Heart right ventricle (tissue), 16 donors: ENCODE data around the gene RAC3. TPM values are rescaled to one million over a fixed set of nuclear protein-coding genes. Genes with fewer than 3 reads are reported as not detected.
A peak's percentile ranks its signal among the peaks of the same experiment; 100 is the strongest.

ENCODE experiments used
- ATAC-seq, 8 donors: fragments of 200-7000 bp; cut with Tn5 transposase; one replicate each; pipeline ENCODE4 v1.9.1; 2020; ENCODE audit warnings: mild to moderate bottlenecking in 8 of 8, moderate library complexity in 8 of 8, moderate number of reproducible peaks in 1 of 8
- DNase-seq, 2 donors: peaks; one replicate each; pipeline ENCODE4 v3.0.0-alpha.2; 2020
- H3K27ac ChIP-seq, 10 donors: fragments of 200-600 bp; sonication (generic) in 2 of 10; one replicate each; pipeline versions ENCODE4 v1.5.0 to v1.8.0; 2020 to 2022; ENCODE audit warnings: mild to moderate bottlenecking in 3 of 10
- H3K27me3 ChIP-seq, 7 donors: fragments of 200-600 bp; one replicate each; pipeline ENCODE4 v1.8.0; 2021 to 2022; ENCODE audit warnings: mild to moderate bottlenecking in 2 of 7
- H3K36me3 ChIP-seq, 9 donors: fragments of 200-600 bp; sonication (generic) in 1 of 9; one replicate each; pipeline versions ENCODE4 v1.5.0 to v1.8.0; 2020 to 2022; ENCODE audit warnings: mild to moderate bottlenecking in 2 of 9
- H3K4me1 ChIP-seq, 9 donors: fragments of 200-600 bp; sonication (generic) in 1 of 9; one replicate each; pipeline versions ENCODE4 v1.5.0 to v1.8.0; 2020 to 2022; ENCODE audit warnings: mild to moderate bottlenecking in 4 of 9
- H3K4me3 ChIP-seq, 10 donors: fragments of 200-600 bp; sonication (generic) in 2 of 10; one replicate each; pipeline versions ENCODE4 v1.5.0 to v1.8.0; 2020 to 2022; ENCODE audit warnings: mild to moderate bottlenecking in 7 of 10, moderate library complexity in 2 of 10
- H3K9me3 ChIP-seq, 11 donors: fragments of 200-600 bp in 10 of 11; sonication (generic) in 2 of 11; one replicate each; pipeline versions ENCODE4 v1.5.0 to v1.8.0; 2013 to 2022; ENCODE audit warnings: mild to moderate bottlenecking in 2 of 11, control low read depth in 1 of 11, moderate library complexity in 1 of 11
- WGBS, 2 donors: extraction: QIAGEN DNeasy Blood & Tissue Kit; methylation state at CpG; one replicate each; pipeline ENCODE4 v1.1.7; 2013; ENCODE audit warnings: inconsistent platforms in 1 of 2; 5-methylcytosine and 5-hydroxymethylcytosine counted together
- intact Hi-C, 10 donors: fragments of 100-400 bp; cut with DNase I; formaldehyde crosslinking; loops; one replicate each; pipeline versions ENCODE4 v1.11.1 to v1.14.2; 2022
- long read RNA-seq, 3 donors: library from polyadenylated mRNA; unstranded; transcript quantifications; one replicate each; pipeline ENCODE4 v2.0.0, GENCODE V29; 2020 to 2021
- polyA plus RNA-seq, 2 donors: library from polyadenylated mRNA; stranded (reverse); fragments of 200-250 nt; gene quantifications; one replicate each; pipeline ENCODE4 v1.2.3, GENCODE V29; 2013
- total RNA-seq, 10 donors: library from RNA; stranded (reverse); fragmentation: NEBNext Ultra II Directional in 3 of 10; extraction: Animal tissue kit (Norgen Biotek cat#: 25700) in 3 of 10; gene quantifications; one replicate each; pipeline versions ENCODE4 v1.2.1 to v1.2.4, GENCODE V29; 2021 to 2023
- TF ChIP-seq, protein P1 (sequence below), 9 donors: fragments of 200-600 bp; sonication (generic) in 2 of 9; IDR thresholded peaks; one replicate each; pipeline versions ENCODE4 v1.5.0 to v1.8.0; 2021 to 2022; ENCODE audit warnings: antibody characterized with exemption in 9 of 9, mild to moderate bottlenecking in 5 of 9, moderate library complexity in 1 of 9
- donor health status: Arrhythmogenic right ventricular cardiomyopathy.
- donor health status: ischemic (EF 13 %, LVEDD 7.1; RV severe dilation, severe dysfunction).
- donor health status: healthy with polysubstance abuse.
- donor health status: DM: no; HTN: yes; CAD: no.
- donor health status: DM: no; HTN: no; CAD: no.
- donor health status: ischemic (EF 25% LVEDD 6.9; RV normal size, moderate dysfunction).
- donor health status: ischemic (EF 25% LVEDD 5.7; RV mildly dilated, moderate dysfunction).
- donor health status: healthy.
- donor health status: DM: yes; HTN: yes; CAD: no.
- donor health status: Ischemic cardiomyopathy.
- donor health status: ischemic (EF 35%, LVEDD 5.7; RV mildly dilated, moderate dysfunction).
- donor health status: nonischemic (EF 11% LVEDD 7.7; RV severe dilation, severe dysfunction).
- donor health status: DM: yes; HTN: yes; CAD: no.
- donor health status: PGD.
- donor health status: ischemic (EF 29% LVEDD 5.4; RV normal size, mild dysfunction).
- donor health status: nonischemic (EF 23%, LVEDD 6.1; RV moderate dilation, normal function).

Gene RAC3
- 1 to 10 TPM in 6 of 10 donors, under 1 TPM in 4; 0.82 to 1.6 (median 1.1) TPM for total RNA-seq
- 1 to 10 TPM; 1.5 to 3.3 TPM for polyA plus RNA-seq
- long read RNA-seq, donor 1 = 0 reads
- long read RNA-seq, donor 2 = 0 reads
- long read RNA-seq, donor 3 = 0 reads

GRCh38 chr17:82031303-82031884 is at the start of gene RAC3:
Gene RAC3 (plus strand): TSS chr17:82031678. CDS start chr17:82031762, 84 bp downstream.
- Histone ChIP-seq H3K9me3 (no peaks in the 10 kb centered on the region), H3K27ac (peak within 1 kb of the TSS in 2 of 10 donors; percentile 8 to 26), H3K4me3 (peak within 1 kb of the TSS; percentile 37 to 59 (median 52)), H3K36me3 (peaks cover 0 to 17% (median 0%) of the 10 kb centered on the region in 9 donors), H3K4me1 (peaks cover 7 to 42% (median 31%) of the 10 kb centered on the region in 9 donors), H3K27me3 (peaks cover 0 to 10% (median 6%) of the 10 kb centered on the region in 7 donors)
- no peak for DNase-seq
- ATAC-seq = peak in 1 of 8 donors; percentile 6
- 1% methylated on average over 35 to 87 of the region's 96 CpGs for WGBS, 2 donors
- TF ChIP-seq, protein P1, sequence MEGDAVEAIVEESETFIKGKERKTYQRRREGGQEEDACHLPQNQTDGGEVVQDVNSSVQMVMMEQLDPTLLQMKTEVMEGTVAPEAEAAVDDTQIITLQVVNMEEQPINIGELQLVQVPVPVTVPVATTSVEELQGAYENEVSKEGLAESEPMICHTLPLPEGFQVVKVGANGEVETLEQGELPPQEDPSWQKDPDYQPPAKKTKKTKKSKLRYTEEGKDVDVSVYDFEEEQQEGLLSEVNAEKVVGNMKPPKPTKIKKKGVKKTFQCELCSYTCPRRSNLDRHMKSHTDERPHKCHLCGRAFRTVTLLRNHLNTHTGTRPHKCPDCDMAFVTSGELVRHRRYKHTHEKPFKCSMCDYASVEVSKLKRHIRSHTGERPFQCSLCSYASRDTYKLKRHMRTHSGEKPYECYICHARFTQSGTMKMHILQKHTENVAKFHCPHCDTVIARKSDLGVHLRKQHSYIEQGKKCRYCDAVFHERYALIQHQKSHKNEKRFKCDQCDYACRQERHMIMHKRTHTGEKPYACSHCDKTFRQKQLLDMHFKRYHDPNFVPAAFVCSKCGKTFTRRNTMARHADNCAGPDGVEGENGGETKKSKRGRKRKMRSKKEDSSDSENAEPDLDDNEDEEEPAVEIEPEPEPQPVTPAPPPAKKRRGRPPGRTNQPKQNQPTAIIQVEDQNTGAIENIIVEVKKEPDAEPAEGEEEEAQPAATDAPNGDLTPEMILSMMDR (IDR thresholded peaks at IDR 0.05) = no peak
- intact Hi-C loops = loop anchor here in 6 of 10 donors (2.0 to 10.0 kb wide), 6 partner anchors 71 to 293 kb away; no protein-coding TSS in a partner anchor

- DNase-seq = no peak
- H3K4me1 ChIP-seq = peaks cover 0 to 15% (median 8%) of the 10 kb centered on the region in 9 donors
- peaks cover 0 to 80% (median 8%) of the 10 kb centered on the region in 9 donors for H3K36me3 ChIP-seq
- no peak overlapping the region for H3K27ac ChIP-seq
- 93 to 95% methylated on average over 35 of the region's 35 CpGs for WGBS, 2 donors
- intact Hi-C loops = no loop called here
- no peaks in the 10 kb centered on the region for H3K27me3 ChIP-seq
- H3K9me3 ChIP-seq = no peaks in the 10 kb centered on the region
- no peak overlapping the region for H3K4me3 ChIP-seq
- no peak for ATAC-seq
- TF ChIP-seq, protein P1 (IDR thresholded peaks at IDR 0.05) = no peak
These were observed 48.4 kb upstream of the RAC3 start for GRCh38 chr17:81983011-81983638.

- 94 to 95% methylated on average over 26 of the region's 26 CpGs for WGBS, 2 donors
- intact Hi-C loops = no loop called here
- H3K27ac ChIP-seq = no peak overlapping the region
- TF ChIP-seq, protein P1 (IDR thresholded peaks at IDR 0.05) = no peak
- no peaks in the 10 kb centered on the region for H3K9me3 ChIP-seq
- peaks cover 0 to 8% (median 1%) of the 10 kb centered on the region in 9 donors for H3K4me1 ChIP-seq
- no peak for DNase-seq
- no peaks in the 10 kb centered on the region for H3K27me3 ChIP-seq
- ATAC-seq = no peak
- H3K4me3 ChIP-seq = no peak overlapping the region
- peaks cover 0 to 84% (median 8%) of the 10 kb centered on the region in 9 donors for H3K36me3 ChIP-seq
These were observed 47.7 kb upstream of the RAC3 start for GRCh38 chr17:81983639-81984373.

DNA sequence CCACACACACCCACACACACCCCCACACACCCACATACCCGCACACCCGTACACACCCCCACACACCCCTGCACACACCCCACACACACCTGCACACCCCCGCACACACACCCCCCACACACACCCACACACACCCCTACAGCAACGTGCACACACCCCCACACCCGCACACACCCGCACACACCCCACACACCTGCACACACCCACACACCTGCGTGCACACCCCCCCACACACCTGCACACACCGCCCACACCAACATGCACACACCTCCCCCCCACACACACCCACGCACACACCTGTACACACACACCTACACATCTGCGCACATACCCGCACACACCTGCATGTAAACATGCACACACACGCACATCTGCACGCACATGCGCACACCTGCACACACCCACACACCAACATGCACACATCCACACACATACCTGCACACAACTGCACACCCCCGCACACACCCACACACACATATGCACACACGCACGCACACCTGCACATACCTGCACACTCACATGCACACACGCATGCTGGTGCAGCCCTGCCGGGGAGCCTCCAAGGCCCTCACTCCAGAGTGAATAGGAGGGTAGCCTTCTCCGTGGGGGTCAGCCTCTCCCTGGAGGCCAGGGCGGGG is 46.6 kb upstream of the RAC3 start:
- Histone ChIP-seq H3K27me3 (no peaks in the 10 kb centered on the region), H3K4me3 (no peak overlapping the region), H3K9me3 (no peaks in the 10 kb centered on the region), H3K36me3 (peaks cover 0 to 84% (median 8%) of the 10 kb centered on the region in 9 donors), H3K4me1 (peaks cover 0 to 4% (median 0%) of the 10 kb centered on the region in 9 donors), H3K27ac (no peak overlapping the region)
- TF ChIP-seq, protein P1 (IDR thresholded peaks at IDR 0.05) = no peak
- intact Hi-C loops = no loop called here
- ATAC-seq = no peak
- 93 to 94% methylated on average over 21 of the region's 21 CpGs for WGBS, 2 donors
- DNase-seq = no peak
